HG03521 (cell line): ENCODE measurements around the gene PDLIM7.

Source experiments
- ATAC-seq: cut with Tn5 transposase; IDR thresholded peaks from one replicate; pipeline ENCODE4 v1.9.1; 2021; ENCODE audit warnings: mild to moderate bottlenecking, moderate library complexity; ENCODE audit not compliant: unreplicated experiment

PDLIM7 gene

DNA sequence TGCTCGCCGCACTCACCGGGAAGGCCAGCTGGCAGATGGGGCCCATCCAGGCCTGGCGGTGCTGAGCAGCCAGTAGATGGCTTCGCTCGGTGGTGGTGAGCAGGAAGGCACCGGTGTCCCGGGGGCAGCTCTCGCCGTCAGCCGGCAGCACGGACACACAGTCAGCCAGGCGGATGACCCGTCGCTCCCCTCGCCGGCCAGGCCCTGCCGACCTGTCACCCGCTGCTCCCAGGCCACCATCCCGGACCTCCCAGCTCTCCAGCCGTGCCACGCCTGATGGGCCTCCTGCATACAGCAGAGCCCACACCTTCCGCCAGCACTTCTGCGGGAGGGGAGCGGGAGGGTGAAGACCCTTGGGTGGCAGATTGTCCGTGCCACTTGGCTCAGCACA lies 10.8 kb upstream of the PDLIM7 start:
- no peak for ATAC-seq

DNA sequence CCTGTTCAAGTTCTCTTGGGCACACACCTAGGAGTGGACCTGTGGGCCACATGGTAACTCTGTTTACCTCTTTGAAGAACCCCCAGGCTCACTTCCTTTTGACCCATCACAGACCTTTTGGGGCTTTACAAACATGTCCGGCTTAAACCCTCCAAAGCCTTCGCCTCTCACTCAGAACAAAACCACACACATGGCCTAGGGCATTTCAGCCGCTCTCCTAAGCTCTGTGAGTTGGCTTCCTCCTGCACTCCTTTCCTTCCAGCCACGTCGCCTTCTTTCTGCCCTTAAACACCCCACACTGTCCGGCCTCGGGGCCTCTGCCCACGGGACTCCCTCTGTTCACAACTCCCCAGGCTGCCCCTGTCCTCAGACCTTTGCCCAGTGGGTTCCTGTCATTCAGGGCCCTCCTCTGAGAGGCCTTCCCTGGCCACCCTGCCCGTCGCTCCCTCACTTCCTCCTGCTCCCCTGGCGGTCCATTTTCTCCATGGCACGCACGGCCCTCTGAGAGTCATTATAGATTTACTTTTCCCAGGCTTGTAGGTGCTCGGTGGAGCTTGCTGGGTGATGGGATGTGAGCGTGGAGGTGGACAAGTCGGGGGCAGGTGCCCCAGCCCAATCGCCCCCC lies 10.3 kb upstream of the PDLIM7 start:
- ATAC-seq, result no peak

DNA sequence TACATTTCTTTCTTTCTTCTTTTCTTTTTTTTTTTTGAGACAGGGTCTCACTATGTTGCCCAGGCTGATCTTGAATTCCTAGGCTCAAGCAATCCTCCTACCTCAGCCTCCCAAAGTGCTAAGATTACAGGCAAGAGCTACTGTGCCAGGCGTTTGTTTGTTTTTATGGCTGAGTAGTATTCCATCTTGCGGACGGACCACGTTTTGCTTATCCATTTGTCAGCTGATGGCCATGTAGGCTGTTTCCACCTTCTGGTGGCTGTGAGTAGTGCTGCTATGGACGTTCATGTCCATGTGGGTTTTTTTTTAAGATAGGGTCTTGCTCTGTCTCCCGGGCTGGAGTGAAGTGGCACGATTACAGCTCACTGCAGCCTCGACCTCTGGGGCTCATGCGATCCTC lies 9.8 kb upstream of the PDLIM7 start:
- ATAC-seq, result no peak

DNA sequence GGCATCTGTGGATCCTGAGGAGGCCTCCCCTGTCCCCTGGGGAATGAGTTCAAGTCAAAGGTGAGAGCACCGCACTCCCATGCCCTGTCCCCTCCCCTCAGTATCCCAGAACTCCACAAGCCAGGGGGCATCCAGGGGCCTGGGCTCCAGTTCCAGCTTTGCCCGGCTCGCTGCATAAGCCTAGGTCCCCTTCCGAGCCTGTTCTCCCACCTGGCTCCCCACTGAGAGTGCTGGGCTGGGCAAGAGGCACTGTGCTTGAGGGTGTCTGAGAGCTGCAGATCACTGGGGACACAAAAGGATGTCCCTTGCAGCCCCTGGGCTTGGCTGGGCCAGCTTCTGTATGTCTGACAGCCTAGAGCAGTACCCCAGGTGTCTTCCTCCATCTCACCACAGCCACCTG lies 7.7 kb upstream of the PDLIM7 start:
- ATAC-seq, result no peak

DNA sequence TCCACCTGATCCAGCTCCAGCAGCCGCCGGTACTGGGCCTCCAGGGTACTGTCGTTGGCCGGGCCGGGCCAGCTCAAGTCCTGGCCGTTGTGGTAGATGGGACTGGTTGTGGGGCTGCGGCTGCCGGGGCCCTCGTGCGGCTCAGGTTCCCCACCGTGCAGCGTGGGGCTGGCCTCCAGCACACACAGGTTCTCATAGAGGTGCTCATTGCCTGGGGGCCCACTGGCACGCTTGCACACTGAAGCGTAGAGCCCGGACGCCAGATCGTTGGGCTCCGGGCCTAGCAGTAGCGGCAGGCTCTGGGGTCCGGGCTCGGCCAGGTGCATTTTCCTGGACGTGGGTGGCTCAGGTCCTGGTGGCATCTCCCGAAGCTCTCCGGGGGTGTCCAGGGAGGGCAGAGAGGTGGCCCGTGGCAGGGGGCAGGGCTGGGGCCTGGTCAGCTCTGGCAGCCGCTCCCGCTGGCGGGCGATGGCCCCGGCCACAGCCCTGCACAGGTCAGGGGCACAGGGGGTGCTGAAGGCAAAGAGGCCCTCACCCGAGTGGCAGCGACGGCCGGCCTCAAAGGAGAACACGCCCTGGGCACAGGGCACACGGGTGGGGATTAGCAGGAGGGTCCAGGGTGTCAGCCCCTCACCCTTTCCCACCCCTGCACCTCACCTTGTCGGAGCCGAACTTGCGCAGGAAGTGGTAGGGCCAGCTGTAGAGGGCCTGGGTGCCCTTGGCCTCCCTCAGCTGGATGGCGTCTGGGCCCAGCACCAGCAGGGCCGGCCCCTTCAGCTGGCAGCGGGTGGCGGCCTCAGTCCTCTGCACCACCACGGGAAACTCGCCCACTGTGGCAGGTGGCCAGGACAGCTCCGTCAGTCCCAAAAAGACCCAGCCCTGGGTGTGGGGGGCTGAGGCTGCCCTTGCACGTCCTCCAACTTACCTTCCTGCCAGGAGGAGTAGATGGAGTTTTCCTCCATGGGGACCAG lies 7.0 kb upstream of the PDLIM7 start:
- ATAC-seq, result no peak

DNA sequence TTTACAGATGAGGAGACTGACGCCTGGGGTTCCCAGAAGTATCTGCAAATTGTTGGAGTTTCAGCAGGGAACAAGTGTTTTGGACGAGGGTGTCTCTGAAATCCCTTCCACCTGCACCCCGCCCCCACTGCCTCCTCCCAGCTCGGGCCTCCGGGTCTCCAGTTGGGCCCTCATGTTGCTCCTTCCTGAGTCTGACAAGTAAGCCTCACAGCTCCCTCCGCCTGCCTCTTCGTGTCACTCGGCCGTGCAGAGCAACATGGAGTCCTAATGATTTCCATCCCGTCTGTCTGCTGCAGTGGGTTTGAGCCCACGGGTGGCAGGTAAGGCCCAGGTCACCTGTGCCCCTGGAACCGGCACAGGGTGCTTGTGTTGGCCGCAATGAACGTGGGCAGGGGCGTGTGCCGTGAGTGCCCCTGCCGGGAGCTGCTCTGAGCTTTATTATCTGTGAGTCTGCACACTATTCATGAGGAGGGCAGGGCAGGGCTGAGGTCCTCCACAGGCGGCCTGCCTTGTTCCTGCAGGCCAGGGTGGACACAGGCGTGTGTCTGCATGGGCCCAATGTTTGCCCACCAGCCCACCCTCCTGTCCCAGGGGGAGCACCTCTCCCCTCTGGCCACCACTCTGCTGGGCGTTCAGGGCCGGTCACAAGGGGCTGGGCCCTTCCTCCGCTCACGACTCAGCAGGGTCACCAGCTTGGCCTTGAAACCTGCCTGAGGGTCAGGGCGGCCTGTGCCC lies 6.1 kb upstream of the PDLIM7 start:
- no peak for ATAC-seq

DNA sequence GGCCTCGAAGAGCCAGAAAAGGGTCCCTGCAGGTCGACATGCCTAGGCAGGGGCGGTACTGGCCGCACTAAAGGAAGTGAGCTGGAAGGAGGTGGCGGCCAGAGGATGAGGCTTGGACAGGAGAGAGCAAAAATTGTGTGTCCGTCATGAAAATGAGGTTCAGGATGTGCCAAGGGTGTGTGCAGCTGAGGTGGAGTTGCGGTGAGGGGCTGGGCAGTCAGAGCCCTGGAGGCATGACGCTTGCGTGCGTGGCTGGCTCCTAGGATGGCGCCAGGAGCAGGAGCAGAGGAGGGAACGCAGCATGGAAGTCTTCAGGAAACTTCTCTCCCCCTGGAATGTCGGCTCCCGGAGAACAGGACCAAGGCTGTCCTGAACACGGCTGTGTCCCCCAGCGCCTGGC lies 5.5 kb upstream of the PDLIM7 start:
- no peak for ATAC-seq

DNA sequence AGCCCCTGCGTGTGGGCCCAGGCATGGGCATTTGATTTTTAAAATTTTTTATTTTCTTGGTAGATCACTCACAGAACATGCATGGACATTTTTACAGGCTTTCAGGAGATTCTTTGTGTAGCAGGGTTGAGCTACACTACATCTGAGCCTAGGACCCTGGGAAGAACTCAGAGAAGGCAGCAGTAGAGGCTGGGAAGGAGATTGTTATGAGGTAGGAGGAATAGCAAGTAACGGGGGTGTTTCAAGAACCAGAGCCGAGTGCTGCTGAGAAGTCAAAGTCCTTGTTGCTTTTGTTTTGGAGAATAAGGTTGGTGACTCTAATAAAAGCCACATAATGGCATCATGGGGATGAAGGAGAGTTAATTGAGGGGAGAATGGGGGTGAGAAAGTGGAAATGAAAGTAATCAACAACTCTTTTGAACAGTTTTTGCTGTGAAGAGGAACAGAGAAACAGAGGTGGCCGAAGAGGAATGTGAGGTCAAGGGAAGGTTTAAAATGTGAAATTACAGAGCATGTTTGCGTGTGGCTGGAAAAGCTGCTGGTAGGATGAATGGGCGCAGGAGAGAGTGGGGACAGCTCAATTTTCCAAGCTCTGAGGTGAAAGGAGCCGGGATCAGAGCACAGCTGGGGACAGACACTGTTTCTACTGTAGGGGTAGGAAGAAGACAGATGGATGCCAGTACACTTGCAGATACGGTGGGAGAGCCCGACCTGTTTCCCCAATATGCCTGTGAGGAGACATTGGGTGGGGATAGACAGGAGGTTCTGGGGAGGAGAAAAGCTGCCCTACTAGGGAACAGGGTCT lies 4.7 kb upstream of the PDLIM7 start:
- ATAC-seq, result no peak

DNA sequence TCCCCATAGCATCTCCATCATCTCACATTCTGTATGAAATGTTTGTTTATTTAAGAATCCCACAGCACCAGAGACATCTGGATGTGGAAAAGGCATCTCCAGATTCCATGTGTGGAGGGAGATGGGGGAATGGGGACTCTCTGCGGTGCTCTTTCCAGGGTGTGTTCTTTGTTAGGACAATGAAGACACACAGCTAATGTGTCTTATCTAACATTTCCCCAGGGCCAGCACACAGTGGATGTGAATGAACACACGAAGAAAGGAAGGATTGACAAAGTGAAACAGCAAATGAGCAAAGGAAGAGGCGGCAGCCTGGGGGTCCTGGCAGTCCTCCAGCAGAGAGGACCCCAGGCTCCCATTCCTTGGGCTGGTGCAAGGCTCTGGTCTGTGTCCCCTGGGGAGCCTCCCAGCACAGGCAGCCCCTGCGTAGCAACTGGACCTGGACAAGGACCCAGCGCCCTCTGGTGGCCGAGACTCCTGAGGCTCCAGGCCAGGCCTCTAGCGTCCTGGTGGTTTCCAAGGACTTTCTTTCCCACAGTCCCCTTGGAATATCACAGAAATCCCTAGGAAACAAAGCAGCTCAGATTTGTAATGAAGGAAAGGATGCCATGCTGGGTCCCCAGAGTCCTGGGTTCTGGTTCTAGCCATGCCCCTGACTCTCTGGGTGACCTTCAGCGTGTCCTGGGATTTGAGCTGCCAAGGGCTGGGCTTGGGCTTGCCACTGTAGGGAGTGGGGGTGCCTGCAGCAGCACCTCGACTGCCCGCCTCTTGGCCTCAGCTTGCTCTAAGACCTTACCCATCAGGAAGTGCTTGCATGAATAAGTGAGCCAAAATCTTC lies 3.5 kb upstream of the PDLIM7 start:
- peak; percentile 23 for ATAC-seq

DNA sequence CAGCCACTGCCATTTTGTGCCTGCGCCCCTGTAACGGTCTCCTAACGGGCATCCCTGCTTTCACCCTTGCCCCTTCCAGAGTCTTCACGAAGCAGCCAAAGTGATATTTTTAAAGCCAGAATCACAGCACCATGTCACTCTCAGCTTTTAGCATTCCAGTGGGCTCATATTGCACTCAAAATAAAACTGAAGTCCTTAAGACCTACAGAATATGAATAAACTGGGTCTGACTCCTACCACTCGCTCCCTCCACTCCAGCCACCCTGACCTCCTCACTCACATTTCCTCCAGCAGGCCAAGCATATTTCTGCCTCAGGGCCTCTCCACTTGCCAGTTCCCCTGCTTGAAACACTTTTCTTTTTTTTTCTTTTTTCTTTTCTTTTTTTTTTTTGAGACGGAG lies 2.4 kb upstream of the PDLIM7 start:
- no peak for ATAC-seq

DNA sequence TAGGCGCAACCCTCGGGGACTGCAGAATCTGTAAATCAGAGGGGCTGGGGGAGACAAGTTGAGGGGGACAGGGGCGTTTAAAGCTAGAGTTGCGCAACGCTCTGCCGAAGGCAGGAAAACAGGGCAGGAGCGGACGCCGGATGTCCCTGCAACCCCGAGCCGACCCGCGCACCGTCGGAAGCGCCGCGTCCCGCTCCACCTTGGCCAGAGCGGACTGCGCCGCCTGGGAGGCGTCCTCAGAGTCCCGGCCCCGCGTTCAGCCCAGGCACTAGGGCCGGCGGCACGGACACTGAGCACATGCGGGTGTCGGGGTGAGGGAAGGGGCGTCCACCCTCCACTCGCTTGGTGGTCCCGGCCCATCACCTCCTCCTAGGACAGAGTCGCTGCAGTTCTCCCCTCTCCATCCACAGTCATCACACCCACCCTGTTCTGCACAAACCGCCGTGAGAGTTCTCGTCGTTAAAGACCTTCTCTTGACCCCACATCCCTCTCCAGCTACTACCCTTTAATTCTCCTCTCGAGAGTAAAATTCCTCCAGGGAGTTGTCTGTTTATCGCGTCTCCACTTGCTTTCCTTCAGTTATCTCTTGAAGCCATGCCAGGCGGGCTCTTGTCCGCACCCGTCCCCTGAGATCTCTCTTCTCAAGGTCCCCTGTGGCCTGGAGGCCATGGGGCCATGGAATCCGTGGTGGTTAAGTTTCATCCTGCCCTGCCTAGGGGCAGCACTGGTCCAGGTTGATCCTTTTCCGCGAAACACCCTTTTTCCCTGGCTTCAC lies 796 bp upstream of the PDLIM7 start:
- ATAC-seq, result no peak

DNA sequence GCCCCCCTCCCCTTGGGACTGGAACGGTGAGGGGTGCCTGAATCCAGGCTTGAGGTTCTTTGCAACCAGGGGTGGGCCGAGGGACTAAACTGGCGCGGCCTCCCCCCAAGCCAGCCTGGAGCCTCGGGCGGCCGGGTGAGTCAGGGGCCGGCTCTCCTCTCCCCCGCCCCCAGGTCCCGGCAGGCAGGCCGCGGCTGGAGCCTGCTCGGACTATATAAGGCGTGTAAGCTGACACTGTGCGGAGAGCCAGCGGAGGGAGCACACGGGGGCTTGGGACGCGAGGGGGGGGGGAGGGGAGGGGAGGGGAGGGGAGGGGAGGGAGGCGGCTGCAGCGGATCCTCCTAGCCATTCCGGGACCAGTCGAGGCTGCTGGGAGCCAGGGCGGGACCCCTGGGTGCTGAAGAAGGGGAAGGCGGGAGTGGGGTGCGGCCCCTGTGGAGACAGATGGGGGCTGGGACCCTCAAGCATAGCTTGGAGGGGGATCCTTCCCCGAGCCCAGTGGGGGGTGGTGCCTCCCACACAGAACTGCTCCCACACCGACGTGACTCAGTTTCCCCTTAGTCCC lies 595 bp downstream of the PDLIM7 start:
- ATAC-seq, result no peak

DNA sequence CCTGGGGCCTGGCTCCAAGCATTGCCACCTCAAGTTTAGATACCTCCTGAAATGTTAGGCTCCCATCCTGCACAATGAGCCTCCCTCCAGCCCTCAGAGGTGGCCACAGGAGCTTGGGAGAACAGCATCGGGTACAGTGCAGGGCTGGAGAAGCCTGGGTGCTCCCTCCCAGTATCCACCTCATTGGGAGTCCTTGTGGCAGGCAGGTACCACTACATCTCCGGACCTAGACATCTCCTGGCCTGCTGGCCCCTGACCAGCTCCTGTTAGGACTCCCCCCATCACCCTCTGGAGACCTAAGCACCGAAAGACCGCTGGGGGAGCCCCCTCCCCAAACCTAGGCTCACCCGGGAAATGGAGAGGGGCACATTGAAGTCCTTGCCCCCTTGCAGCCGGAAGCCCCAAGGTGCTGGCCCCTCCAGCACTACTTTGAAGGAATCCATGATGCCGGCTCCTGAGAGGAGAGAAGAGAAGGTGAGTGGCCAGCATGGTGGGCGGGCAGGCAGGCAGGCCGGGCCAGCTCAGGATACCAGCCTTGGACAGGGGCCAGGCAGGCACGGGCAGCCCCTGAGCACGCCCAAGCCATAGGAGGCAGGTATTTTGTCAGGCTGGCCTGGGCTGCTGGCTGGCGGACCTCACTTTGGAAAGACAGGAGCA lies 1.2 kb downstream of the PDLIM7 start:
- ATAC-seq, result no peak

DNA sequence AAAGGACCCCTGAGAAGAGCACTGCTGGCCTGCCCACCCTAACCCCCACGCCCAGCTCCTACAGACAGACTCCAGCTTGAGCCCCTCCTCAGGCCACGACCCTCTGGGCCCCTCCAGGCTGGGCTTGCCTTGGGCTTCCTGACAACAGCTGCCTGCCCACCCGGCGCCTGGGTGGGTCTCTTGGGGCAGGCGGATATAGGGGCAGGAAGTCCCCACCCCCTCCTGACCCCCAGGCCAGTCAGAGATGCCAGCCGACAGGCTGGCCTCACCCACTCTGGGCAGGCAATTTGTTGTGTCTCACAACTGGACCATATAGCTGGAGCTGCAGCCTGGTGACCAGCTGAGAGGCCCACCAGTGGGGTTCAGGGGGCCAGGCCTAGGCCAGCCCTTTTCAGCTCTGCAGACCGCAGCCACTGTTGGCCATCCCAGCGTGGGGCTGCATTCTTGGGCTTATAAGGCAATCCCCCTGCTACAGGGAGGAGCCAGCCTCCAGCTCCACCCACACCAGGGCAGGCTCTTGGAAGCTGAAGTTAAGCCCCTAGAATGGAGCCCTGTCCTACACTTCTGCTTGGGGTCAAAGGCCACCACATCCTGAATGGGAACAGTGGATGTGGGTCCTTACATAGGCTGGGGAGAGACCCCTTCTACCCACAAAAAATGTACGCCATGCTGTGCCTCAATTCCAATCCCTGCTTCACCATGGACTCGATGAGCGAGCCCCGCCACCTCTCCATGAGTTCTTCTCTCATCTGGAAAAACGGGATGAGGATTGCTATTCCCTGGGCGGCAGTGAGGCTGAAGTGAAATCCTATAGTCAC lies 2.0 kb downstream of the PDLIM7 start:
- ATAC-seq, result no peak

DNA sequence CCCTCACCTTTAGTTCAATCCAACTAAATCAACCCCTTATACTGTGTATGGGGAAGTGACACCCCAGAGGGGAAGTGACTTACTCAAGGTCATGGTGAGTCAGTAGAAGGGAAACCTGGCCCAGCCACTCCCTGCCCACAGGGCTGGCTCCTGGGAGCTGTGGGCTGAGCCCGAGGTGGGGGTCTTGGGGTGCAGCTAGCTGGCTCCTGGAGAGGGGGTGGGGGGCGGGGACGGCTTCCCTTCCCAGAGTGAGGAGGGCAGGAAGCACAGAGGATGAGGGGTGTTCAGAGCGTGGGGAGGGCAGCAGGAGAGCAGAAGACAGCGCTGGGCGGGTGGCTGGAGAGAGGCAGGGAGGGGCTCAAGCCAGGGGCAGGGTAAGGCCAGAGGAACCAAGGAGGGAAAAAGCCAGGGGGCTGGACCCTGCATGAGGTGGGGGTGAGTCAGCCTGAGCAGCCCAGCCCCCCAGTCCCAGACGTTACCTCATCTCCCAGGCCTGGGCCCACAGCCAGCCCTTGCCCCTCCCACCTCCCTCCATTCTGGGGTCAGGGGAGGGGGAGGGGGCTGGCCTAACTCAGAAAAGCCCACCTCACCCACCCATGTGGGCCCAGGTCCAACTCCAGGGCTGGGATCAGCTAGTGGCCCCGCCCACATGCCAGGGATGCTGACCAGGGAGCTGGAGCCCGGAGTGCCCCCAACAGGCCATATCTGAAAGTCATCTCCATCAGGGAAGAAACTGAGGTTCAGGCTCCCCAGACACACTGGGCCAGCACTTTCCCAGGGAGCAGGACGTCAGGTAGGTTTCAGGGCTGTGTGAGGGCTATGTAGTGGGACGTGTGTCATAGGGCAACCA lies 2.8 kb downstream of the PDLIM7 start:
- ATAC-seq, result no peak

DNA sequence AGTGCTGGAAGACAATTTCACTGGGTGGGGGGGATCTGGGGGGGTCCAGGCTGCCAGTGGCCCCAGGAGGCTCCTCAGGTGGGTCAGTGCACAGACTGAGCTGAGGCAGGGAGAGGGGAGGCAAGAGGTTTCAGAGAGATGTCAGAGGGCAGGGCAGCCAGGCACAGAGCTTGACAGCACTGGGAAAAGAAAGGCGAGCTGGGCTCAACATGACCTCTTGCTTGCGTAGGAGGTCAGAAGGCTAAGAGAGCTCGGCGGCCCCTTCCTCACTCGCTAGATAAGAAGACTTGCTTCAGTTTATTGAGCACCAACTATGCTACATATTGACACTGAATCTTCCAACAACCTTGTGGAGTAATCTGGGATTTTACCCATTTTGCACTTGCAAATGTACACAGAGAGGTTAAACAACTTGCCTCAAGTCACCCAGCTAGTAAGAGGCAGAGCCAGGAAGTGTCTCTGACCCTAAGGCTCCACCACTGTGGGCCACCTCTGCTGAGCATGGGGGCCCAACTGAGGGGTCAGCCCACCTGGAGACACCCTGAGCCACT lies 3.5 kb downstream of the PDLIM7 start:
- no peak for ATAC-seq
